Measurements from ENCODE around the gene PHF14.
A peak's percentile ranks its signal among the peaks of the same experiment; 100 is the strongest.

PHF14 gene

DNA sequence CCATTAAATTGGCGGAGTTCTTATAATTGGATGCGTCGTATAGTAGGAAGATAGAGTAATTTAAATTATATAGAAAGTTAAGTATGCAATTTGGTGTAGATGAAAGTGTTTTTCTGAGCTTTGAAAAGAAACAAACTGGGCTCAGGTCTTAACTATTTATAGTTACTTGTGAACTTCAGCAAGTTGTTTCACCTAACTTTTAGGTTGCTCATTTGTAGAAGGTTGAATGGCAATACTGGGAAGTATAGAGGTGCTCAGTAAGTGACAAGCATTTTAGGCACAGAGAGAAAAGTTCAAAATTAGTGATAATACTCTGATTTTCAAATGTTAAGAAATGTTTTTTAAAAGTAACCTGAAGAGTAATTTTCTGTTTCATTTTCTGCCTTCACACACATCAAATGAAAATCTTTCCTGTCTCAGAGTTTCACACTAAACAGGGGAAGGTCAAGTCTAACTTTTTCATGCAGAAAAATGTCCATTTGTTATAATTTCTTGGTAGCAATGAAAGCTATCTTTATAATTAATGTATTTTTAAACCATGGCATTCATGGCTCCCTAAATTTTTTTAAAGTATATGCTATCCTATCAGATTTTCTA lies 146.5 kb downstream of the PHF14 start:
- DNase-seq = no peak

DNA sequence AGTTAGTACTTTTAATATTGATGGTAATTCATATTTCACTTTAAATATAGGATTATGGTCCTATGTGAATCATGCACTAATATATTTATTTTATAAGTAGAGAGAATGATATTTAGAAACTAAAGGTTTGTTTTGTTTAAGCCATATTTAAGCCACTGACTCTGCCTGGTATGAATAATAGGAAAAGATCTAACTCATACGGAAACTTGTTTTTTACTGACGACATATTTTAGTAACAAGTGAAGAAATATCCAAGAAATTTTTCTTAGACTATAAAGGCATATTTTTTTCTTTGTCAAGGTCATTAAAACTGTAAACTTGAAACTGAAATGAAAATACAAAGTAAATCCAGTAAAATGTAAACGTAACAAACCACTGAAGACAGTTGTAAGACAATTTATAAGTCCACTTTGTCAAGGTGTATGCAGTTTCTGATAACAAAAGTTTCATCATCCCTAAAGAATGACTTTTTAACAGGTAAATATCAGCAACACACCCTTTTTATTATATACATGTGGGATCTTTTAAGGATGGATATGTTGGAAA lies 147.1 kb downstream of the PHF14 start:
- no peak for DNase-seq

DNA sequence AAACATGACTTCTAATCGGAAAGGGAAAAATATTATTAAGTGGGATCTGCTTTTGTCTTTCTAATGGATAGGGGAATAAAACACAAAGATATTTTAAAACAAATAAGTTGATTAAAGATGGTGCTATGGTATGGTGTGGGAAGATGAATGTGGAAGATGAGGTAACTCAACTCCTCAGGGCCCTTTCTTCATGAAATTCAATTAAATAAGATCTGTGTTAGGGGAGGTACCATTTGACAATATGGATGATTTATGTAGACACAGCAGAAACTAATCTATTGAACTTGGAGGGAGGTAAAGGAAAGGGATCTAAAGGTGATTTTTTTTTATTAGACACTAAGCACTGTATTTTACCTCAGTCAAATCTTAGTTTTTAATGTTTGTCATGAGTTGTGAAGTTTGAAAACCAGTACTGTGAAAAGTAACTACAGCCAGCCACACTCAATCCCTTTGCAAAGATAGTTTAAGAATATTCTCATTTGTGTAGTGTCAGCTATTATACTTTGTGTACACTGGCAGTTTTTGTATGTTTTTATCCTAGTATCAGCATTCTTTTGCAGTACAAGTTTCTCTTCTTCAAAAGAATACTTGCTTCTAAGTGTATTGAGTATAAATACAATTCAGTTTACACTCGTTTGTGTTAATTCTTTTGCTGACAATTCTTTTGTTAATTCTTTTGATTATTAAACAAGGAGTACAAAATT lies 151.3 kb downstream of the PHF14 start:
- no peak for DNase-seq

DNA sequence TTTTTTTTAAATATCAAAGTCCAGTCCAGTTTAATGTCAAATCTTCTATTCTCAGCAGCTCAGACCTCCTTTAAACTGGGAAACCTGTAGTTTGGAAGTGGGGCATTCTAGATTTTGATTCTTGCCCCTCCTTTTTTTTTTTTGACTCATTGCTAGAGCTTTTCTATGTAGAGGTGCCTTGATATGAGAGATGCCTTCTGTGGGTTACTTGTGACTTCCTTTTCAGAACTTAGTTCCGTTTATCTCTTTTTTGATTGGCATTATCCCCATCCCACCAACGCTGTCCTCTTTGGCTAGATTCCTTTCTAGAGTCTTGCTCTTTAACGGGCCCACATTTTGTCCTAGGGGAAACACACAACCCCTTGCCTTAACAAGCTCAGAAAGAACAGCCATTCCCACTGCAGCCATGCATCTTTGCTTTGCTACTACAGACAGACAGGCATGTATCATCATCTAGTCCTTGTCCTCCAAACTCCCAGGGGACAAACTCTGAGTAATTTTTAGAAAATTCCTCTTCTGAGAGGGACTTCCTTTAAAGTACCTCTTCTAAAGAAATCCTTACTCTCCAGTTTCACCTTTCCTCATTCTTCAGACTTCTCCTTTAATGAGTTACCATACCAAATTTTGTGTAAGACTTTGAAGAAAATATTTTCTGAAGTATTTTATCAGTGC lies 153.6 kb downstream of the PHF14 start:
- DNase-seq = no peak

DNA sequence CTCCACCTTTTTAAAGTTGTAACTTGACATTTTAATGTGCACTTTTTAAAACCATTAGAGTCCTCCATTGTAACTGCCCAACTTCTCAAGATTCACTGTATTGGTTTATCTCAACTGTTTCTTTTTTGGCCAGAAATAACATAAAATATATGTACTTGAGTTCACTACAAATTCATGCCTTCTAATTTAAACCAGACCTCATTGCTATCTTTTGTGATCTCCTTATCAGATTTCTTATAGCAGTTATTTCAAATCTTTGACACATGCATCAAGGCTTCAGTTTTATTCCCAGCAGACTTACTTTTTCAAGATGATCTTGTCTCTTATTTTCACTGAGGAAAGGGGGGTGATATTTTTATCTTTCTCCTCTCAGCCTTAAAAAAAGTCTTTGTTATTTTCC lies 154.3 kb downstream of the PHF14 start:
- DNase-seq = no peak

DNA sequence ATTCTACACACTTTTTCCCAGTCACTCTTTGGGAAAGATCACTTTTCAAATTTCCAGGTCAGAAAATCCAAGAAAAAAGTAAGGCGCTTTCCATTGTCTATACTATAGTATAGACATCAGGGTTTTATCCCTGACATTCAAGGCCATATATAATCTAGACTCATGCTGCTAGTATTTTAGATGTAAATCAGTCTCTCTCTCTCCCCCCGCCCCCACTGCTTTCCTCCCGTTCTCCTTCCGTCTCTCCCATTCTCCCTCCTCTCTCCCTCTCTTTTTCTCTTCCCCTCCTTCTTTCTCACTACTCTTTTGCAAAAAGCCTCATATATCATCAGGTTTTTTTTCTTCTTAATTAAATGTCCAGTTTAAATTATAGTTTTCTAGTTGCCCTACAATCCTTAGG lies 154.8 kb downstream of the PHF14 start:
- no peak for DNase-seq

DNA sequence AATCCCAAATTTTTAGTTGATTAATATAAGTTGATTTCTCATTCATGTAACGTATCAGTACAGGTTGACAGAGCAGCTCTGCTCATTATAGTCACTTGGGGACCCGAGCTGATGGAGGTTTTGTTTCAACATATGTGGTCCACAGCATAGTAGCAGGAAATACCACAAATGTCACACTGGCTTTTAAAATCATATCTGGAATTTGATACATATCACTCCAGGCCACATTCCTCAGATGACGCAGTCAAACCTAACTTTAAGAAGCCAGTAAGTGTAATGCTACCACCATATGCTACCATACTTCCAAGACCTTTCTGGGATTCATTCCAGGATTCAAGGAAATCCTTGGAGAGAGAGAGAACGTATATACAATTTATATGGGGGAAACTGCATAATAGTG lies 156.3 kb downstream of the PHF14 start:
- no peak for DNase-seq

DNA sequence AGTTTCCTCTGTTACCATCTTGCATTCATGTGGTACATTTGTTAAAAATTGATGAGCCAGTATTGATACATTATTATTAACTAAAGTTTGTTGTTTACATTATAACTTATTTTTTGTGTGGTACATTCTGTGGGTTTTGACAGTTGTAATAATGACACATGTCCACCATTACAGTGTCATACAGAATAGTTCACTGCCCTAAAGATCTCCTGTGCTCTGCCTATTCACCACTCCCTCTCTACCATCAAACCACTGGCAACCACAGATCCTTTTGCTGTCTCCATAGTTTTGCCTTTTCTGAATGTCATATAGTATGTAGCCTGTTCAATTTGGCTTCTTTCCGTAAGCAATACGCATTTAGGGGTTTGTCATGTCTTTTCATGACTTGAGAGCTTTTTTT lies 156.9 kb downstream of the PHF14 start:
- no peak for DNase-seq

DNA sequence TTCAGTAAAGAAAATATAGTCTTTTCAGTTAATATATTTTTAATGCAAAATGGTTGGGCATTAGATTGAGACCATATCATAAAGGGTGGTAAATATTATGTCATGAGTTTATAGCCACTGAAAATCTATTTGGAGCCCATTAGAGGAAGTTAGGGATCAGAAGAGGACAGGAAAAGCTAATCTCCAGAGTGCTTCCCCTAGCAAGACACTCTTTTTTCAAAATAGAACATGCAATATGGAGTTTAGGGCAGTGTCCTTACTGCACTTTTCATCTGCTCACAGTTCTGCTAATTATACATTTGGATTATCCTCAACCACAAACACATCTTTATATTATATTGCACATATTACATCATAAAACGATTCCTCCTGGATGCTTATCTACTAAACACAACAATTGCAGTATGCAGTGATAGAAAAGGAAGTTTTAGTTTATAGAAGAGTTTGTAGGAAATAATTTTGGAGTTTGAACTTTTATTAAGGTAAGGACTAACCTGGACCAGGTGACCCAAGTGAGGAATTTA lies 159.8 kb downstream of the PHF14 start:
- no peak for DNase-seq

DNA sequence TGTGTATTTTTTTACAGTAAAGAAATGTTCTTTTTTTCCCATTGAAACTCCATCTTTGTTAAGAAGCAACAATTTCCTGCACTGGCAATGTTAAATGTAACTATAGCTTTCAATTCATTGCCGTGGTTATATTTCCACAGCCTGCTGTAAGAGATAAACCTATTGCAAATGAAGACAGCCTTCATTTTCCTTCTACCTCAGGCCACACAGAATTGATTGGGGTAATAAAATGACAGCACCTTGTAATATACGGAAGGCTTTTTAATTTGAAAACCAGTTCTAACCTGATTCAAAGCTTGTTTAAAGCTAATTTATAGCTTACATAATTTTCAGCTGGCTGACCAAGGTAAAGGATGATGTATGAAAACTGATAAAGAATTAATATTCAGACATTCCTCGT lies 161.9 kb downstream of the PHF14 start:
- no peak for DNase-seq

DNA sequence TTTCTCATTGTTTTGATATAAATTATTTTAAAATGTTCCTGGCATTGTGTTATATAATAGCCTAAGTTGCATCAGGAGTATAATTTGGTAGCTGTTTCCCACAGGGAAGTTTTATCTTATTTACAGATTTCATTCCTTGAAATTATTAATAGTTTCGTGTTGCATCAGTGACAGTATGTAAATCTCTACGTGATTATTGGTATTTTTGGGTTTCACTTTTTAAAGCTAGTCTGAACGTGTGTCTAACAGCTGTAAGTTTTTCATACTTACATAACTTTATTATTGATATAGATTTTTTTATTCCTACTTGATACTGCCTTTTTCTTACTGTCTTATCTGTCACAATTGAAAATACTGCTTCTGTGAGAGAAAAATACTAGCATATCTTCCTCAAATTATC lies 167.9 kb downstream of the PHF14 start:
- no peak for DNase-seq

DNA sequence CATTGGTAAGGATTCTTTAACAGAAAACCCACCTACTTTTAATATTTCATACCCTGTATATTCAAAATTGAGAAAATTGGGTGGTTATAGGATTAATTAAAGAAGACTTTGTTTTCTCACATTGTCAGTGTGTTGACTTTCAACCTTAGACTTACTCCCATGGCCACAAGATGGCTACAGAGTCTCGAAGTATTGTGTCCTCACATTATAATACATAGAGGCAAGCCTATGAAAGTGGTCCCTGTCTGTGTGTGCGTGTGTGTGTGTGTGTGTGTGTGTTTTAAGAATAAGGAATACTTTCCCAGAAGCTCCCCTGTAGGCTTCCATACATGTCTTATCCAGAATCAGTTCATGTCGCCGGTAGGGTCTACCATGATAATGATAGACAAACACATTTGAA lies 180.0 kb downstream of the PHF14 start:
- DNase-seq = no peak

DNA sequence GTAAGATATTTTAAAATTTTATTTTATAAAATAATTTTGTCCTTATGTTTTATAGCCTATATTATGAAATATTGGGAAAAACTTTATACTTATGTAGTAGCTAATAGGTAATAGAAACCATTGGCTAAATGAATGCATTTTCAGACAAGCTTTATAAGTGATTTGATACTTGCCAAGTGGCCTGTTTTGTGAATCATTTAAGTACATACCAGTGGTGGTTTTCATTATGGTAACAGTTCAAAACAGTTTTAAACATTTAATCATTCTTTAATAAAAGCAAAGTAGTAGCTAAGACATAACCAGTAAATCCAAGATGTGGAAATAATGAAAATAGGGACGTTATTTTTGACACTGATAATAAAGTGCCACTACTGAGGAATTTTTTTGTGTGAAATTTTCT lies 182.2 kb downstream of the PHF14 start:
- DNase-seq = no peak

DNA sequence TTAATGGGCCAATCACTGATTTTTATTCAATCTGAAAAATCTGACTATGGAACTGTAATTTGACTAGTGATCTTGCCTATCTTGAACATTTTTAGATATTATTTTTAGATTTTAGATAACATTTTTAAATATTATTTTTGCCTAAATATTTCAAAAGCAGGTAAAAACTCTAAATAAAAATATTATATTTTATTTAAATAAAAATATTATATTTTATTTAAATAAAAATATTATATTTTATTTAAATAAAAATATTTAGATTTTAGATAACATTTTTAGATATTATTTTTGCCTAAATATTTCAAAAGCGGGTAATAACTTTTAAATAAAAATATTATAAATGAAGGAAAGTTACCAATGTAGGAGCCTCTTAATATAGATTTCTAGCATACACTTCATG lies 187.8 kb downstream of the PHF14 start:
- no peak for DNase-seq

DNA sequence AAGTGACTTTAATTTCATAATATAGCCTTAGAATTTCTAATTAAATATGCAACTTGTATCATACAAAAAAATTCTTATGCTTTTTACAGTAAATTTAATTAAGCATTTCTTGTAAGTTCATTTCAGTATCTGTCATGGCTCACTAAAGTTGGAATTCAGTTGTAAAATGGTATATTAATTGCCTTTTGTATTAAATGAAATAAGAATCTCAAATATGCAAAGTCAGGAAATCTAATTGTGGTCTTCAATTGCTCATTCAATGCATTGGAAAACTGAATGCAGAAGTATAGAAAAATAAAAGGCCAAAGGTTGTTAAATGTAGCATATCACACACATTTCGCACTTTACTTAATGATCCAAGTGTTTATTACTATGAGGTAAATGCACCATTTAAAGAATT lies 189.5 kb downstream of the PHF14 start:
- no peak for DNase-seq

DNA sequence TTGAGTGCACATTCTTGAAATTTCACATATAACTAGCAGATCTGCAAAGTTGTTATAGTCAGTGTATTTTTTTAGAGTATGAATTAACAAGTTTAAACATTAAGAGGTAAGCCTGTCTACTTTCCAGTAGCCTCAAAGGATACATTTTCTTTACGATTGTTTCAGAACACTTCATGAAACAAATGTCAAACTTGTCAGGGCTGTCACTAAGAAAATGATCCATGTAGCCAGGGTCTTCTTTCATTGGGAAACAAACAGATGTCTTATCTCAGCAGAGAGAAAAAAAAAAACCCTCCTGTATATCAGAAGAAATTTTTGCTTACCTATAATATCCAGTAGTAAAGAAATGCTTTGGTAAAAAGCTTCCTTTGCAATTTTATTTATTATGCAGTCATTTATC lies 192.4 kb downstream of the PHF14 start:
- no peak for DNase-seq

DNA sequence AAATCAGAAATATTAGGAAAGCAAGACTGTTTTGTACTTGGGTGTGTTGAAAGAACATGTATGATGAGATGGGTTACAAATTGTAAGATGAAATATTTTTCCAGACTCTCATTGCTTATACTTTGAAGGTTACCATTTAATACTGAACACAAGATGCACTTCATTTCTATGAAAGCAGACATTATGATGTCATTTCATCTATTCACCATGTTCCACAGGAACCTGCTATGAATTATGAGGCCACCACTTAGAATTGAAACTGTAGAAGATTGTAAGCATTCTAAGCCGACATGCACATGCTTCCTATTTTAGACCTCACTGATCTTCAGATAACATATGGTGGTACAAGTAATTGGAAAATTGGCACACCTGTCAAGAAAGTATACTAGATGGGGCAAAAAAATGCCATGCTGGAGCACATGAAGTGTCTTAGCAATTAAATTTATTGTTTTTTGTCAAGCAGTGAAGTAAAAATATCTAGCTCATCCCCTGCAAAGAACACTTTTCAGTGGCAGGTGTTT lies 195.0 kb downstream of the PHF14 start:
- DNase-seq = no peak

DNA sequence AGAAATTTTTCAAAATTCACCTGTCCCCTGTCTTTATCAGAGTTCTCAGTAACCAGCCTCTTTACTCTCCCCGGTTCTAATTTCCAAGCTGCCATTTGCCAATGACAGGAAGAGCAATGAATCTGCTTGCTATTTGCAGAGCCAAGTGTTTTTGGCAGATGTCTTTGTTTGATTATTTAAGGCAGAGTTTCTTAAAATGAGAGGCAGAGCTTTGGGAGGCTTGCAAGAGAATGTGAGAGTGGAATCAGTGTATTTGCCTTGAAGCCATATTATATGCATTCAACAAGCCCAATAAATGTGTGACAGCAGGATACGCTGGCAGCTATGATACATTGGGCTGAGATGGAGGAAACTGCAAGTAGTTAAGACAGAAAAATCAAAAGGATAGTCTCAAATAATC lies 196.5 kb downstream of the PHF14 start:
- peak; percentile 20 for DNase-seq

DNA sequence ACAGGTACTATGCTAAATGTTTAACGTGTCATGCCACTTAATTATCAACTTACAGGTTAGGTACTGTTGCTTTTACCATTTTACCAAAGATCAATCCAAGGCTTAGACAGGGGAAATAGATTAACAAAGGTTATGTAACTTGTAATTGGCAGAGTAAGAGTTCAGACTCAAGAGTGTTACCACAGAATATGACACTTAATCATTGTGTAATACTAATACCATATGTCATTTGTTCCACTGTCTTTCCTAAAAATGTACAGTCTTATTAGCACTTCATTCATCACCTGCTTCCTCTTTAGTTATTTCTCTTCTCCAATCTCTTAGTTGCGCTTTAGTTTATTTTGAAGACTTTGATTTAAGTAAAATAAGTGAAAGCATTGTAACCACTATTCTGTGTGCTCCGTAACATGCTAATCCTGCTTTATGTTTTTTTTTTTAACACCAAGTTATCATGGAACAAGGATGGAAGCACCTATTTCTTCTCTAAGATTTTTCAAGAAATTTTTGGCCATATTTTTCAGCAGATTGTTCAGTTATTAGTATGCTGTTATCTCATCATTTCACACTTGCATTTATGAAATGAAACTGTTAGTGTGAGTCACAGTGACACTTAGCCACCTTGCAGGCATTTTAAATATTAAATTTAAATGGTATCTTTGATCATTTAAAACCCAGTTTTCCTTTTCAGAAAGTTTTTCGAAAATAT lies 197.3 kb downstream of the PHF14 start:
- DNase-seq = no peak

DNA sequence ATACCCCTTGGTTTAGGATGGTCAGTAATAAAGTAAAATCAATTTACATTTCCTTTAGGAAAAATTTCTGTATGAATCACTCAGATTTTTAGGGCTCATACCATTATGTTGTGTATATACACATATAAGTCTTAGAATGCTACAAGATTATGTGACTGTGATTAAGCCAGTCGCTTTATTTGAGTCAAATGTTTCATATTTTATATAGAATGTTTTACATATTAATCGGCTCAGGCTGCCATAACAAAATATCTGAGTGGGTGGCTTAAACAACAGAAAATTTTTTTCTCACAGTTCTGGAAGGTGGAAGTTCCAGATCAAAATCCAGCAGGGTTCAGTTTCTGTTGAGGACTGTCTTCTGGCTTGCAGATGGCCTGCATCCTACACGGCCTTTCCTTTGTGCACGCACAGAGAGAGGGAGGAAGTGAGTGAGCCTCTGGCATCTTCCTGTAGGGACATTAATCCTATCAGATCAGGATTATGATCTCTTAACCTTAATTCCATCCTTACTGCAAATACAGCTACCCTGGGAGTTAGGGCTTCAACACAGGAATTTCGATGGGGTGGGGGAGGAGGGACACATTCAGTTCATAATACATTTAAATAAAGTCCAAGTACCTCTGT lies 198.0 kb downstream of the PHF14 start:
- no peak for DNase-seq

DNA sequence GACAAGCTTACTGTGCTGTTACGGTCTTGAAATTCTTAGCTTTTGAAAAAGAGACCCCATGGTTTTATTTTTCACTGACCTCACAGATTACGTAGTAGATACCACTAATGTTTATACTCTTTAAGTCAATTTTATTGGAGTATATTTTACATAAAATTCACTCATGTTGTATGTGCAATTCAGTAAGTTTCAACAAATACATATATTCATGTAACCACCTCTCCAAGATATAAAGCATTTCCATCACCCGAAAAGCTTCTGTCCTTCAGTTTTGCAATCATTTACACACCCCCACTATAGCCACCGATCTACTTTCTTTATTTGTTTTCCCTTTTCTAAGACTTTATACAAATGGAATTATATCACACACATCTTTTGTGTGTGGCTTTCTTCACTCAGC lies 199.2 kb downstream of the PHF14 start:
- no peak for DNase-seq

DNA sequence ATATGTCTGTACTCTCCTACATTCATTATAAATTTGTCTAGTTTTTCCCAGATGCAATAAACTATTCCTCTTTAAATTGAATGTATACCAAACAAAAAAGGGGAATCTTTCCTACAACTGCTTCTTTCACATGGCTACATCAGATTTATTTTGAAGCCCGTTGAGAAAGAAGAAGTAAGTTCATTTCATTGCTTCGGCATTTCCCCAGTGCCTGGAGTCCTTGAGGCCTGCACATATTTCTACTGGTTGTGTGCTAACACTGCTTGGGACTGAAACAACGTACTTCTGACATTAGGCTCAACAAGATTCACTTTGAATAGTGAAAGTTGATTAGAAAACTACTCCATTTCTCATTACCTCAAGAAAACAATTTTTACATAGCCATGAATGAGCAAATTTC lies 201.7 kb downstream of the PHF14 start:
- no peak for DNase-seq

DNA sequence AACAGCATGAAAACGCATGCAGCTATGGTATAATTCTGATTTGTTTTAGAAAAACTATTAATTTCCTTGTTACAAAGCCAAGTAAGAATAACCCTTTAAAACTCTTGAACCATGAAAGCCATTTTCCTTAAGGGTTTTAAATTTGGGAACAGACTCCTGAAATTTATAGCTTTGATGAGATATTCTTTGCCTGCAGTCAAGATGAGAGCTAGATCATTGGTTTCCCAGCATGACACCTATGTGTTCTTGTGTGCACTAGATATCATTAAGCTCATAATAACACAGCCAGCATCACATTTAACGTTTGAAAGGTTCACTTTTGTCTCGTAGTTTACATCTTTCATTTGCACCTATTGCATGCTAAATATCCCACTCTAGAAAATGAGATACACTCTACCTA lies 202.2 kb downstream of the PHF14 start:
- DNase-seq = peak; percentile 32

Data from COR-L47 (cell line).